Fibroblast of skin of abdomen (primary cell): ENCODE data around the gene TEAD1.
"Not testable (repeated sequence)": the region's sequence is repeated elsewhere in the genome, so short reads cannot be mapped to it uniquely, and the experiment has no call there.

Source experiments
- DNase-seq: peaks from one replicate; pipeline ENCODE4 v3.0.0-alpha.2; 2013

The TEAD1 gene

GRCh38 chr11:12871241-12871640 lies 197.0 kb downstream of the TEAD1 start:
- DNase-seq, result peak; percentile 67

GRCh38 chr11:12871788-12872321 lies 197.6 kb downstream of the TEAD1 start:
- DNase-seq, result peak; percentile 24

- peak; percentile 72 for DNase-seq
These were observed 202.1 kb downstream of the TEAD1 start for GRCh38 chr11:12876340-12876739.

GRCh38 chr11:12876988-12877387 lies 202.8 kb downstream of the TEAD1 start:
- DNase-seq, result no peak

- DNase-seq, result not testable (repeated sequence)
These were observed 203.3 kb downstream of the TEAD1 start for GRCh38 chr11:12877508-12877907.

- no peak for DNase-seq
These were observed 206.1 kb downstream of the TEAD1 start for GRCh38 chr11:12880327-12880726.

GRCh38 chr11:12882670-12883069 lies 208.4 kb downstream of the TEAD1 start:
- peak; percentile 12 for DNase-seq

- DNase-seq, result no peak
These were observed 210.6 kb downstream of the TEAD1 start for GRCh38 chr11:12884751-12885318.

GRCh38 chr11:12885717-12886239 lies 211.6 kb downstream of the TEAD1 start:
- no peak for DNase-seq

- DNase-seq, result no peak
These were observed 212.3 kb downstream of the TEAD1 start for GRCh38 chr11:12886508-12886907.

- peak; percentile 86 for DNase-seq
These were observed 214.4 kb downstream of the TEAD1 start for GRCh38 chr11:12888525-12889158.

- peak; percentile 71 for DNase-seq
These were observed 215.0 kb downstream of the TEAD1 start for GRCh38 chr11:12889243-12889642.

- DNase-seq, result no peak
These were observed 216.3 kb downstream of the TEAD1 start for GRCh38 chr11:12890476-12890875.

GRCh38 chr11:12893787-12894672 lies 219.8 kb downstream of the TEAD1 start:
- peak; percentile 74 for DNase-seq

GRCh38 chr11:12897390-12897789 lies 223.2 kb downstream of the TEAD1 start:
- DNase-seq, result no peak

GRCh38 chr11:12897867-12898266 lies 223.6 kb downstream of the TEAD1 start:
- DNase-seq, result peak; percentile 54

- peak; percentile 89 for DNase-seq
These were observed 226.3 kb downstream of the TEAD1 start for GRCh38 chr11:12900496-12900895.

- no peak for DNase-seq
These were observed 227.1 kb downstream of the TEAD1 start for GRCh38 chr11:12901272-12901671.

- peak; percentile 50 for DNase-seq
These were observed 227.8 kb downstream of the TEAD1 start for GRCh38 chr11:12901874-12902481.

GRCh38 chr11:12902791-12903486 lies 228.7 kb downstream of the TEAD1 start:
- no peak for DNase-seq

GRCh38 chr11:12905435-12905834 lies 231.2 kb downstream of the TEAD1 start:
- DNase-seq, result no peak

GRCh38 chr11:12906501-12906900 lies 232.3 kb downstream of the TEAD1 start:
- DNase-seq, result no peak
